HepG2 (cell line): ENCODE data around the gene E2F3. TPM values are rescaled to one million over a fixed set of nuclear protein-coding genes. Genes with fewer than 3 reads are reported as not detected.
A peak's percentile ranks its signal among the peaks of the same experiment; 100 is the strongest.

Experiments
- ATRX ChIP-seq: sonication (generic); formaldehyde crosslinking; IDR thresholded peaks from 2 replicates; pipeline ENCODE4 v1.4.0; 2020; ENCODE audit warnings: missing genetic modification reagents, borderline replicate concordance
- CENPBD1 ChIP-seq: sonication (generic); formaldehyde crosslinking; IDR thresholded peaks from 2 replicates; pipeline ENCODE4 v1.8.0; 2022; ENCODE audit warnings: missing genetic modification reagents, low read depth, mild to moderate bottlenecking, borderline replicate concordance
- DPF2 ChIP-seq: sonication (generic); formaldehyde crosslinking; IDR thresholded peaks from 2 replicates; pipeline ENCODE4 v1.4.0; 2020; ENCODE audit warnings: mild to moderate bottlenecking, low read depth, missing genetic modification reagents, borderline replicate concordance
- EEA1 ChIP-seq: sonication (generic); formaldehyde crosslinking; IDR thresholded peaks from 2 replicates; pipeline ENCODE4 v1.5.1; 2020; ENCODE audit warnings: mild to moderate bottlenecking, missing genetic modification reagents, borderline replicate concordance
- GLI4 ChIP-seq: sonication (generic); formaldehyde crosslinking; IDR thresholded peaks from 2 replicates; pipeline ENCODE4 v1.5.1; 2020; ENCODE audit warnings: missing genetic modification reagents, mild to moderate bottlenecking, moderate library complexity, borderline replicate concordance
- KDM5B ChIP-seq: sonication (generic); formaldehyde crosslinking; IDR thresholded peaks from 2 replicates; pipeline ENCODE4 v1.4.0; 2020; ENCODE audit warnings: missing genetic modification reagents, mild to moderate bottlenecking, borderline replicate concordance
- KLF9 ChIP-seq: IDR thresholded peaks from 2 replicates; pipeline ENCODE4 v1.6.1; 2016; ENCODE audit warnings: low read depth
- NR1H2 ChIP-seq: sonication (generic); formaldehyde crosslinking; IDR thresholded peaks from 2 replicates; pipeline ENCODE4 v1.8.1; 2022; ENCODE audit warnings: low read depth, missing genetic modification reagents, borderline replicate concordance
- POGK ChIP-seq: sonication (generic); formaldehyde crosslinking; conservative IDR thresholded peaks from 2 replicates; pipeline ENCODE4 v1.8.0; 2022; ENCODE audit warnings: mild to moderate bottlenecking, moderate library complexity, missing genetic modification reagents
- PPARG ChIP-seq: conservative IDR thresholded peaks from 2 replicates; pipeline ENCODE4 v1.6.1; 2016; ENCODE audit warnings: missing biosample characterization, missing genetic modification reagents
- RBM39 ChIP-seq: fragments of 200-400 bp; formaldehyde crosslinking; IDR thresholded peaks from one replicate; pipeline ENCODE4 v1.6.1; 2018; ENCODE audit warnings: antibody characterized with exemption, mild to moderate bottlenecking, low read depth, low read length; ENCODE audit not compliant: poor library complexity, severe bottlenecking
- SNRNP70 ChIP-seq: fragments of 200-400 bp; formaldehyde crosslinking; IDR thresholded peaks from 2 replicates; pipeline ENCODE4 v1.6.1; 2017; ENCODE audit warnings: mild to moderate bottlenecking, low read depth, low read length, moderate library complexity
- TARDBP ChIP-seq: sonication (generic); formaldehyde crosslinking; IDR thresholded peaks from 2 replicates; pipeline ENCODE4 v1.8.0; 2022; ENCODE audit warnings: mild to moderate bottlenecking, missing genetic modification reagents
- TFE3 ChIP-seq: IDR thresholded peaks from 2 replicates; pipeline ENCODE4 v1.6.1; 2016
- USF2 ChIP-seq, 2 experiments: sonication (generic) in 1 of 2; formaldehyde crosslinking in 1 of 2; IDR thresholded peaks; 2 replicates each; pipeline versions ENCODE4 v1.5.1 to v1.6.1; 2011 to 2020; ENCODE audit warnings: borderline replicate concordance in 1 of 2, low read depth in 1 of 2, low read length in 1 of 2, mild to moderate bottlenecking in 1 of 2, missing genetic modification reagents in 1 of 2, moderate library complexity in 1 of 2
- ZFP90 ChIP-seq: sonication (generic); formaldehyde crosslinking; IDR thresholded peaks from 2 replicates; pipeline ENCODE4 v1.8.0; 2022; ENCODE audit warnings: missing genetic modification reagents, mild to moderate bottlenecking, inconsistent platforms, borderline replicate concordance
- ZMYM2 ChIP-seq: sonication (generic); formaldehyde crosslinking; IDR thresholded peaks from 2 replicates; pipeline ENCODE4 v1.8.0; 2022; ENCODE audit warnings: mild to moderate bottlenecking, missing genetic modification reagents
- ZNF282 ChIP-seq: fragments of 450-650 bp; IDR thresholded peaks from 2 replicates; pipeline ENCODE4 v1.6.1; 2018; ENCODE audit not compliant: partially characterized antibody
- ZNF331 ChIP-seq: sonication (generic); formaldehyde crosslinking; IDR thresholded peaks from 2 replicates; pipeline ENCODE4 v1.4.0; 2020; ENCODE audit warnings: missing genetic modification reagents
- ZNF549 ChIP-seq: sonication (generic); formaldehyde crosslinking; IDR thresholded peaks from 2 replicates; pipeline ENCODE4 v1.5.0; 2020; ENCODE audit warnings: missing genetic modification reagents
- ZNF660 ChIP-seq: sonication (generic); formaldehyde crosslinking; IDR thresholded peaks from 2 replicates; pipeline ENCODE4 v1.5.1; 2020; ENCODE audit warnings: mild to moderate bottlenecking, low read depth, missing genetic modification reagents, borderline replicate concordance
- ZNF782 ChIP-seq: sonication (generic); formaldehyde crosslinking; IDR thresholded peaks from 2 replicates; pipeline ENCODE4 v1.4.0; 2020; ENCODE audit warnings: missing genetic modification reagents, mild to moderate bottlenecking, borderline replicate concordance
- polyA plus RNA-seq, 8 experiments: library from polyadenylated mRNA; depleted of rRNA in 3 of 8; stranded (reverse) in 7 of 8; unstranded in 1 of 8; fragments of >200 nt; fragmentation: Illumina TruSeq in 4 of 8; extraction: Trizol in 4 of 8; gene quantifications; 2 replicates each; pipeline versions ENCODE4 v1.2.1 to v1.2.3, GENCODE V29; 2011 to 2016; ENCODE audit warnings: low read depth in 4 of 8, missing spikeins in 1 of 8, mixed read lengths in 1 of 8; ENCODE audit not compliant: insufficient read depth in 1 of 8
- total RNA-seq, 5 experiments: library from RNA; depleted of rRNA; stranded (reverse); fragments of >200 nt; fragmentation: Illumina TruSeq; extraction: Trizol; gene quantifications; 2 replicates each; pipeline ENCODE4 v1.2.3, GENCODE V29; 2016; ENCODE audit warnings: low read depth in 1 of 5

The E2F3 gene
- total and polyA plus RNA-seq, 2 of the 13 experiments (the other 11 are each of a cell fraction or from before 2014, with no cell fraction given): 8.5 to 12.7 TPM

GRCh38 chr6:20534295-20535262 lies 132.9 kb downstream of the E2F3 start, which contains the start of gene CDKAL1 (continued):
- TF ChIP-seq PPARG: 0 out of 2 replicates have a peak, but pooled peaks have one; percentile 0
- TF ChIP-seq ZNF549 (CRISPR knock-in tag): no peak
- peak; percentile 79 for TF ChIP-seq ZNF331 (CRISPR knock-in tag)
- TF ChIP-seq ZFP90 (CRISPR knock-in tag): peak; percentile 80; the same call in 1 of the 2 replicates
- no peak for TF ChIP-seq KLF9 (CRISPR knock-in tag)
- TF ChIP-seq GLI4 (CRISPR knock-in tag): no peak
- no peak for TF ChIP-seq ZNF782
- peak; percentile 82; the same call in 1 of the 2 replicates for TF ChIP-seq TARDBP (CRISPR knock-in tag)
- TF ChIP-seq EEA1: no peak; the same call in 1 of the 2 replicates
- TF ChIP-seq ZNF660: no peak
- no peak for TF ChIP-seq TFE3 (CRISPR knock-in tag)
- TF ChIP-seq KDM5B (CRISPR knock-in tag): 0 out of 2 replicates have a peak, but pooled peaks have one; percentile 62
- no peak for TF ChIP-seq SNRNP70
- no peak for TF ChIP-seq USF2 (IDR thresholded peaks at IDR 0.05; ENCODE audit: low read depth, low read length)
- no peak for TF ChIP-seq USF2 (CRISPR knock-in tag; IDR thresholded peaks at IDR 0.05; ENCODE audit: borderline replicate concordance)
- TF ChIP-seq POGK: peak; percentile 36; the same call in 1 of the 2 replicates
- TF ChIP-seq NR1H2 (CRISPR knock-in tag): no peak; the same call in 1 of the 2 replicates
- TF ChIP-seq RBM39: no peak
- no peak for TF ChIP-seq CENPBD1
- TF ChIP-seq ZNF282: no peak
- no peak for TF ChIP-seq DPF2 (CRISPR knock-in tag)
- TF ChIP-seq ATRX (CRISPR knock-in tag): no peak
- no peak for TF ChIP-seq ZMYM2 (CRISPR knock-in tag)
